GM21576 (cell line): ENCODE data around the gene BEX5.
"Not testable (repeated sequence)": the region's sequence is repeated elsewhere in the genome, so short reads cannot be mapped to it uniquely, and the experiment has no call there.

Source experiments
- ATAC-seq: cut with Tn5 transposase; IDR thresholded peaks from one replicate; pipeline ENCODE4 v1.9.1; 2021; ENCODE audit warnings: mild to moderate bottlenecking, moderate library complexity; ENCODE audit not compliant: unreplicated experiment

Gene BEX5

DNA sequence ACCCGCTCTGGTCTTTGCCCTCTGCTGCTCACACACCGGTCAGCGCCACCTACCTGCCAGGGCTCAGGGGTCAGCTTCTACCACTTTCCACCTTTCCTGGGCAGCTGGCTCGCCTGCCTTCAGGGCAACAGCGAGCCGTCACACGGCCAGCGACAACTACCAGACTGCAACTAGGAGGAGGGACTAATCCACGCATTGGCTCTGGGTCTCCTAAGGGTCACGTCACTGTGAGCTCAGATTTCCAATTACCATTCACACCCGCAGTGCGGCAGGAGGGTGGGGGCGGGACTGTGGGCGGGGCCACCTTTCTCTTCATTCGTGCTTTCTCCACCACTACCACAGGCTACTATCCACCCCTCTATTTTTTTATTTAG is at the start of gene BEX5:
BEX5 (minus strand) TSS at position 172 of the 374 bp plus-strand sequence. CDS start 1,712 bp downstream, outside the sequence.
- ATAC-seq = peak; percentile 94

GRCh38 chrX:102185967-102186720 is 30.4 kb upstream of the BEX5 start:
- no peak for ATAC-seq

DNA sequence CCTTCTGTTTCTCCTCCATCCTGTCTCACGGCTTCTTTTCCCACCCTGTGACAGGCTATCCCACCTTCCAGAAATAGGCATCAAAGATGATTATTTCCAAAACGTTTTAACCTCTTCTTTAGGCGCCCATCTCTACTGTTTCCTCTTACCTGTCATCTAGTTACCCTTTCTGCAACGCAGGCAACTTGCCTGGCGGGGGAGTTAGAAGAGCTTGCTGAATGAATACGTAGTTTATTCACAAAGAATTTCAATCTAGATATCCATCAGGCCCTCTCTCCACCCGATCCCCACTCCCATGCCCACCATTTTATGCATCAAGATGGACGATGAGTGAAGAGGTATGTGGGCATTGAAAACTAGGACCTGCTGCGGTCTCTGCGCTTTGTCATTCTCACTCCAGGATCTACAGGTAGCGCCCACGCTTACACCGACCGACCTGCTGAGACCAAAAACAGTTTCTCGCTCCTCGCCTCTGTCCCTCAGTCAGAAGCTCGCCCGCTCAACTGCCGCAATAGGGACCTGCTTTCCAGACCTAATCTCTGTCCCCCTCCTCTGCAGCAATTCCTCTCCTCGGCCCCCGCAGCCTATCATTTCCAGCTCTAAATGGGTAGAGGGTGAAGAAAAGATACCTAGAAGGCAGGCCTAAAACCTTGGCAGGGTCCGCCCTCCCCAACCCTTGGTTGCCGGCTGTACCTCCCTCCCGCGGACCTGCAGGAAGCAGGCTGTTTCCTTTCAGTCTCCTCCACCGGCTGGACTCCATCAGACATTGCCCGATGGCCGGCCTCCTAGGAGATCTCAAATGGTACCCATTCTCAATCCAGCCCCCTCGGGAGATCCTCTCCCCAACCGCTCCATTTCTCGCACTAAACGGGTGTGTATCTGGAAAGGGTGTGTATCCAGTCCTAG is 624 bp downstream of the BEX5 start:
- peak; percentile 43 for ATAC-seq

- ATAC-seq = no peak
These were observed 1.4 kb downstream of the BEX5 start for GRCh38 chrX:102154218-102154860.

GRCh38 chrX:102142274-102142673 is 13.5 kb downstream of the BEX5 start, which contains the start of gene TCEAL6:
Gene TCEAL6, minus strand, starts transcription at chrX:102142481.
- not testable (repeated sequence) for ATAC-seq

GRCh38 chrX:102141631-102142030 is 14.1 kb downstream of the BEX5 start:
- not testable (repeated sequence) for ATAC-seq

DNA sequence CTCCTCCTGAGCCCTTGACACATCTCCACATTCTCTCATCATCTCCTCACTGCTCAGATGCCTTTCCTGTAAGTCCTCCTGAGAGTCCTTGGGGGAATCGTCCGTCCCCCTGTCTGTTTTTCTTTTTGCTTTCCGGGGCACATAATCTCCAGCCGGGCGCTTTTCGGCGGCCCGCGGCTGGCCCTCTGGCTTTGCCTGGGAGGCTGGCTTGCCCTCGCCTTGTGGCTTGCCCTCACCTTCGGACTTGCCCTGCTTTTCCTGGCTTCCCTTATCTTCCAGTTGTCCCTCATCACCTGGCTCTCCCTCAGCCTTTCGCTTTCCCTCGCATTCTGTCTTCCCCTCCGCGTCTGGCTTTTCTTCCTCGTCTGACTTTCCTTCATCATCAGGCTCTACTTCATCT is 14.9 kb downstream of the BEX5 start:
- not testable (repeated sequence) for ATAC-seq

DNA sequence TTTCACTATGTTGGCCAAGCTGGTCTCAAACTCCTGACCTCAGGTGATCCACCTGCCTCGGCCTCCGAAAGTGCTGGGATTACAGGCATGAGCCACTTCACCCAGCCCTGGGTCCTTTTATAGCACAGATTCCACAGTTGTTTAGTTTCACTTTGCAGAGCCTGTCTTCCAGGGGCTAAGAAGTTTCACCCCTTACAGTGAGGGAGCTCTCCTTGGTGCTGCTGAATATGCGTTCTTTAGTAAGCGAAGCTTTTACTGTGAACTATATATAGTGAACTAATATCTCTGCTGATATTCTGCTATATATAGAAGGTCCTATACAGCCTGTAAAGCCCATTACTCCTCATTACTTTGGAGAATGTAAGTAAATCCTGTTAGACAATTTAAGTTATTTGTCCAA is 17.7 kb downstream of the BEX5 start:
- ATAC-seq = no peak

GRCh38 chrX:102129473-102129872 is 26.3 kb downstream of the BEX5 start:
- no peak for ATAC-seq

GRCh38 chrX:102126863-102127262 is 28.9 kb downstream of the BEX5 start:
- no peak for ATAC-seq

- not testable (repeated sequence) for ATAC-seq
These were observed 29.5 kb downstream of the BEX5 start for GRCh38 chrX:102126080-102126818.

GRCh38 chrX:102125436-102125835 is 30.3 kb downstream of the BEX5 start, which contains the start of gene TCEAL2:
Gene TCEAL2, plus strand, starts transcription at chrX:102125679. Its CDS starts 1,152 bp downstream, at chrX:102126831.
- ATAC-seq = not testable (repeated sequence)

DNA sequence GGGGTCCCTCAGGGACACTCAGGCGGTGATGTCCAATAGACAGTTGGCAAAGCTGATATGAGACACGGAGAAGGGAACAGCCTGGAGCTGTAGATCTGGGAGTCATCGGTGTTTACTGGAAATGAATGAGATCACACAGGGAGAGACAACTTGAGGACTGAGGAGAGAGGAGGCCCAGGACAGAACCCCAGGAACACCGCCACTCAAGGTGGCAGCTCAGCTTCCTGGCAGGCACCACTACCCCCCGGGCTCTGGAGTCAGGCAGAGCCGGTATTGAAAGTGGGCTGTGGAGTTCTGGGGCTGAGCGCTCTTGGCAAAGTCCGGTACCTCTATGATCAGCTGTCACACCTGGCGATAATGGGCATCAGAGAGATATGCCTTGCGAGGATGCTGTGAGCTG is 30.8 kb downstream of the BEX5 start:
- not testable (repeated sequence) for ATAC-seq

GRCh38 chrX:102115748-102116147 is 40.0 kb downstream of the BEX5 start:
- no peak for ATAC-seq

DNA sequence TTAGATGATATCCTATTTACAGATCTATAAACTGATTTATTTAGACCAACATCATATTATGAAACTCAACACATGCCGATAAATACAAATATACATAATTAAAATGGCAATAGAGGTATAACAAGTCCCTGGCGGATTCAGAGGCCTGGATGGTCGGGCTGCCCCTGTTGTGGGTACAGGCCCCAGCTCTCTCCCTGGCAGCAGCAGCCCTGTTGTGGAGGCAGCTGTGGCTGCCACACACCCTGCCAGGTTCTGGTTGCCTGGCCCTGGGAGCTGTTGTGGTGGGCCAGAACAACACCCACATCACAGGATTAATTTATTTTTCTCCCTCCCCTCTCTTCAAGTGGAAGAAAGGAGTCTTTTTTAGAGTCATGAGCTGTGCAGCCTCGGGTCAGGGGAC is 42.4 kb downstream of the BEX5 start:
- no peak for ATAC-seq
